ENCODE results near the gene RNF213. TPM values are rescaled to one million over a fixed set of nuclear protein-coding genes. Genes with fewer than 3 reads are reported as not detected.
"Not testable (repeated sequence)": the region's sequence is repeated elsewhere in the genome, so short reads cannot be mapped to it uniquely, and the experiment has no call there.

RNF213 gene
- total RNA-seq, 1 experiment from 2014 or later = 15.0 TPM

GRCh38 chr17:80243526-80244433 lies 16.9 kb upstream of the RNF213 start:
- Histone ChIP-seq H3K36me3 (ENCODE audit: insufficient read depth, low read length) (no peaks in the 10 kb centered on the region), H4K20me1 (ENCODE audit: insufficient read depth, low read depth, low read length) (no peaks in the 10 kb centered on the region), H3K79me2 (ENCODE audit: low read length) (no peaks in the 10 kb centered on the region), H3K4me3 (ENCODE audit: low read length) (no peak overlapping the region), H3K9ac (ENCODE audit: low read length) (no peak overlapping the region), H3K9me2 (replicated peaks; ENCODE audit: insufficient read depth, low read length) (no peaks in the 10 kb centered on the region), H3K4me1 (ENCODE audit: low read length) (no peaks in the 10 kb centered on the region), H3K9me3 (ENCODE audit: low read length) (no peaks in the 10 kb centered on the region), H2AFZ (ENCODE audit: low read length) (no peak overlapping the region), H3K27ac (ENCODE audit: low read length) (no peak overlapping the region), H3K27me3 (ENCODE audit: low read length) (no peaks in the 10 kb centered on the region), H3K4me2 (ENCODE audit: low read depth, low read length, poor library complexity, severe bottlenecking) (no peak overlapping the region)
- no peak for DNase-seq

GRCh38 chr17:80244448-80244847 lies 16.2 kb upstream of the RNF213 start:
- not testable (repeated sequence) for H3K9me2 ChIP-seq (replicated peaks; ENCODE audit: insufficient read depth, low read length); H4K20me1 ChIP-seq (ENCODE audit: insufficient read depth, low read depth, low read length); H3K4me1 ChIP-seq (ENCODE audit: low read length); H3K27me3 ChIP-seq (ENCODE audit: low read length); H2AFZ ChIP-seq (ENCODE audit: low read length); H3K27ac ChIP-seq (ENCODE audit: low read length); H3K9ac ChIP-seq (ENCODE audit: low read length); DNase-seq; H3K4me2 ChIP-seq (ENCODE audit: low read depth, low read length, poor library complexity, severe bottlenecking); H3K36me3 ChIP-seq (ENCODE audit: insufficient read depth, low read length); H3K9me3 ChIP-seq (ENCODE audit: low read length); H3K4me3 ChIP-seq (ENCODE audit: low read length); H3K79me2 ChIP-seq (ENCODE audit: low read length)

- no peaks in the 10 kb centered on the region for H3K4me1 ChIP-seq (ENCODE audit: low read length)
- no peaks in the 10 kb centered on the region for H3K79me2 ChIP-seq (ENCODE audit: low read length)
- no peaks in the 10 kb centered on the region for H3K27me3 ChIP-seq (ENCODE audit: low read length)
- H4K20me1 ChIP-seq (ENCODE audit: insufficient read depth, low read depth, low read length) = no peaks in the 10 kb centered on the region
- H3K27ac ChIP-seq (ENCODE audit: low read length) = no peak overlapping the region
- H3K36me3 ChIP-seq (ENCODE audit: insufficient read depth, low read length) = no peaks in the 10 kb centered on the region
- no peak overlapping the region for H3K4me3 ChIP-seq (ENCODE audit: low read length)
- no peak overlapping the region for H3K4me2 ChIP-seq (ENCODE audit: low read depth, low read length, poor library complexity, severe bottlenecking)
- H3K9ac ChIP-seq (ENCODE audit: low read length) = no peak overlapping the region
- H2AFZ ChIP-seq (ENCODE audit: low read length) = no peak overlapping the region
- no peaks in the 10 kb centered on the region for H3K9me2 ChIP-seq (replicated peaks; ENCODE audit: insufficient read depth, low read length)
- DNase-seq = no peak
- H3K9me3 ChIP-seq (ENCODE audit: low read length) = no peaks in the 10 kb centered on the region
These were observed 15.7 kb upstream of the RNF213 start for GRCh38 chr17:80244871-80245509.

- Histone ChIP-seq H3K9ac (ENCODE audit: low read length) (no peak overlapping the region), H4K20me1 (ENCODE audit: insufficient read depth, low read depth, low read length) (no peaks in the 10 kb centered on the region), H3K9me2 (replicated peaks; ENCODE audit: insufficient read depth, low read length) (no peaks in the 10 kb centered on the region), H3K9me3 (ENCODE audit: low read length) (no peaks in the 10 kb centered on the region), H3K4me2 (ENCODE audit: low read depth, low read length, poor library complexity, severe bottlenecking) (no peak overlapping the region), H3K27ac (ENCODE audit: low read length) (no peak overlapping the region), H3K4me3 (ENCODE audit: low read length) (no peak overlapping the region), H3K4me1 (ENCODE audit: low read length) (no peaks in the 10 kb centered on the region), H2AFZ (ENCODE audit: low read length) (no peak overlapping the region), H3K36me3 (ENCODE audit: insufficient read depth, low read length) (no peaks in the 10 kb centered on the region), H3K79me2 (ENCODE audit: low read length) (no peaks in the 10 kb centered on the region), H3K27me3 (ENCODE audit: low read length) (no peaks in the 10 kb centered on the region)
- no peak for DNase-seq
These were observed 14.9 kb upstream of the RNF213 start for GRCh38 chr17:80245566-80246265.

GRCh38 chr17:80246266-80246681 lies 14.4 kb upstream of the RNF213 start:
- H3K4me1 ChIP-seq (ENCODE audit: low read length) = no peaks in the 10 kb centered on the region
- no peak overlapping the region for H3K4me2 ChIP-seq (ENCODE audit: low read depth, low read length, poor library complexity, severe bottlenecking)
- no peak overlapping the region for H3K27ac ChIP-seq (ENCODE audit: low read length)
- H3K4me3 ChIP-seq (ENCODE audit: low read length) = no peak overlapping the region
- H4K20me1 ChIP-seq (ENCODE audit: insufficient read depth, low read depth, low read length) = no peaks in the 10 kb centered on the region
- H2AFZ ChIP-seq (ENCODE audit: low read length) = no peak overlapping the region
- DNase-seq = no peak
- no peaks in the 10 kb centered on the region for H3K79me2 ChIP-seq (ENCODE audit: low read length)
- no peaks in the 10 kb centered on the region for H3K27me3 ChIP-seq (ENCODE audit: low read length)
- H3K9me3 ChIP-seq (ENCODE audit: low read length) = no peaks in the 10 kb centered on the region
- H3K36me3 ChIP-seq (ENCODE audit: insufficient read depth, low read length) = no peaks in the 10 kb centered on the region
- H3K9ac ChIP-seq (ENCODE audit: low read length) = no peak overlapping the region
- H3K9me2 ChIP-seq (replicated peaks; ENCODE audit: insufficient read depth, low read length) = no peaks in the 10 kb centered on the region

GRCh38 chr17:80246726-80247125 lies 13.9 kb upstream of the RNF213 start:
- DNase-seq = no peak

GRCh38 chr17:80247561-80247960 lies 13.1 kb upstream of the RNF213 start:
- DNase-seq = no peak
- H3K4me1 ChIP-seq (ENCODE audit: low read length) = no peaks in the 10 kb centered on the region
- H3K79me2 ChIP-seq (ENCODE audit: low read length) = no peaks in the 10 kb centered on the region
- no peak overlapping the region for H3K9ac ChIP-seq (ENCODE audit: low read length)
- H3K36me3 ChIP-seq (ENCODE audit: insufficient read depth, low read length) = no peaks in the 10 kb centered on the region
- H3K27me3 ChIP-seq (ENCODE audit: low read length) = no peaks in the 10 kb centered on the region
- H3K4me3 ChIP-seq (ENCODE audit: low read length) = no peak overlapping the region
- H4K20me1 ChIP-seq (ENCODE audit: insufficient read depth, low read depth, low read length) = no peaks in the 10 kb centered on the region
- no peaks in the 10 kb centered on the region for H3K9me3 ChIP-seq (ENCODE audit: low read length)
- H3K27ac ChIP-seq (ENCODE audit: low read length) = no peak overlapping the region
- no peaks in the 10 kb centered on the region for H3K9me2 ChIP-seq (replicated peaks; ENCODE audit: insufficient read depth, low read length)
- no peak overlapping the region for H3K4me2 ChIP-seq (ENCODE audit: low read depth, low read length, poor library complexity, severe bottlenecking)
- no peak overlapping the region for H2AFZ ChIP-seq (ENCODE audit: low read length)

More at GRCh38 chr17:80246726-80247125, 13.9 kb upstream of the RNF213 start:
- no peak overlapping the region for H3K27ac ChIP-seq (ENCODE audit: low read length)
- no peak overlapping the region for H3K4me3 ChIP-seq (ENCODE audit: low read length)
- no peaks in the 10 kb centered on the region for H4K20me1 ChIP-seq (ENCODE audit: insufficient read depth, low read depth, low read length)
- no peak overlapping the region for H2AFZ ChIP-seq (ENCODE audit: low read length)
- no peak overlapping the region for H3K4me2 ChIP-seq (ENCODE audit: low read depth, low read length, poor library complexity, severe bottlenecking)
- no peaks in the 10 kb centered on the region for H3K36me3 ChIP-seq (ENCODE audit: insufficient read depth, low read length)
- H3K9me3 ChIP-seq (ENCODE audit: low read length) = no peaks in the 10 kb centered on the region
- no peak overlapping the region for H3K9ac ChIP-seq (ENCODE audit: low read length)
- H3K79me2 ChIP-seq (ENCODE audit: low read length) = no peaks in the 10 kb centered on the region
- H3K4me1 ChIP-seq (ENCODE audit: low read length) = no peaks in the 10 kb centered on the region
- H3K9me2 ChIP-seq (replicated peaks; ENCODE audit: insufficient read depth, low read length) = no peaks in the 10 kb centered on the region
- H3K27me3 ChIP-seq (ENCODE audit: low read length) = no peaks in the 10 kb centered on the region
